GM19455 (cell line): ENCODE measurements around the gene ETFA.
"Not testable (repeated sequence)": the region's sequence is repeated elsewhere in the genome, so short reads cannot be mapped to it uniquely, and the experiment has no call there.

Source experiments
- ATAC-seq: cut with Tn5 transposase; IDR thresholded peaks from one replicate; pipeline ENCODE4 v1.9.1; 2021; ENCODE audit not compliant: unreplicated experiment

Gene ETFA

GRCh38 chr15:76282465-76282864 lies 28.8 kb downstream of the ETFA start:
- ATAC-seq: no peak

GRCh38 chr15:76278651-76279050 lies 32.6 kb downstream of the ETFA start:
- ATAC-seq: no peak

- no peak for ATAC-seq
Measured at GRCh38 chr15:76274821-76275220, 36.4 kb downstream of the ETFA start.

- ATAC-seq: no peak
Measured at GRCh38 chr15:76274226-76274625, 37.0 kb downstream of the ETFA start.

GRCh38 chr15:76270876-76271275 lies 40.4 kb downstream of the ETFA start:
- no peak for ATAC-seq

GRCh38 chr15:76267077-76267476 lies 44.2 kb downstream of the ETFA start:
- ATAC-seq: no peak

GRCh38 chr15:76265769-76266168 lies 45.5 kb downstream of the ETFA start:
- ATAC-seq: not testable (repeated sequence)

- ATAC-seq: no peak
Measured at GRCh38 chr15:76260246-76260938, 50.9 kb downstream of the ETFA start.

- no peak for ATAC-seq
Measured at GRCh38 chr15:76259392-76259791, 51.9 kb downstream of the ETFA start.

GRCh38 chr15:76258460-76258859 lies 52.8 kb downstream of the ETFA start:
- no peak for ATAC-seq

- ATAC-seq: no peak
Measured at GRCh38 chr15:76253691-76254473, 57.4 kb downstream of the ETFA start.

GRCh38 chr15:76252249-76252648 lies 59.0 kb downstream of the ETFA start:
- ATAC-seq: no peak

GRCh38 chr15:76251717-76252116 lies 59.6 kb downstream of the ETFA start:
- no peak for ATAC-seq

- ATAC-seq: no peak
Measured at GRCh38 chr15:76245072-76245610, 66.1 kb downstream of the ETFA start.

- ATAC-seq: no peak
Measured at GRCh38 chr15:76239786-76240185, 71.5 kb downstream of the ETFA start.

GRCh38 chr15:76236350-76236749 lies 74.9 kb downstream of the ETFA start:
- ATAC-seq: no peak

- no peak for ATAC-seq
Measured at GRCh38 chr15:76235186-76235826, 76.0 kb downstream of the ETFA start.

- ATAC-seq: no peak
Measured at GRCh38 chr15:76234337-76234889, 76.9 kb downstream of the ETFA start.

GRCh38 chr15:76233921-76234320 lies 77.3 kb downstream of the ETFA start:
- ATAC-seq: no peak

- no peak for ATAC-seq
Measured at GRCh38 chr15:76229266-76229665, 82.0 kb downstream of the ETFA start.

GRCh38 chr15:76223521-76223920 lies 87.7 kb downstream of the ETFA start:
- no peak for ATAC-seq
